ENCODE data around the gene KIF5C.

Gene KIF5C

DNA sequence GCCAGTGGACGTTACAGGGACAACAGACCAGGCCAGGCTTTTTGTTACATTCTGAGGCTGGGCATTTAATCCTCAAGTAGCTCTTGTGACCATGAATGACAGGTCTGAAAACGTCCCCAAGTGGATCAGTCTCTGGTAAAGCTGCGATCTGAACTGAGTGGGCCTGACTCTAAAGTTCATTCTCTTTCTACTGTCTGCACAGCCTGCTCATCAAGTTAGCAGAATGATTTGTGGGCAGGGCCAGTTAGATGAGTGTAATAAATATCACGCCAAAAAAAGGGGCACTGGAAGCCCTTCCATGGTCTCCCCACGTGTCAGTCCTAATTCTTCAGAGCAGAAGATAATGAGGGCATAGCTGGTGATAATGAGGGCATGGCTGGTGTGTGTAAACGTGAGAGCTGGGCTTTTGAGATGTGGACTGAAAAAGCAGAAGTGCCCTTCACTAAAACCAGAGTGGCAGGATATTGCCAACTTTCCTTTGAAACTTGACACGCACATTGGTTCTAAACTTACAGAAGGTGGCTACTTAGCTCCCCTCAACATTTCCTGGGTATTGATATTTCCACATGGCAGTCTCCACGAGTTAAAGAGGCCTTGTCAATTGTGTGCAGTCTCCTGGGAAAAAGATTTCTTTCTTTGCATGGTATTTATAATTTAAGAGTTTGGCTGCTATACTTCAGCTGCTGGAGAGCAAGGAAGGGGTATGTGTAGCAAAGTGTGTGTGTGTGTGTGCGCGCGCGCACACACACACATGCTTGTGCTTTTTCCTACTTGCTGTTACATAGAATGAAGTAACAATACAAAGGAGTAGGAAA, 90.8 kb downstream of the KIF5C start:
- Histone ChIP-seq H2AFZ (ENCODE audit: low read length) (no peak overlapping the region), H3K9me2 (replicated peaks; ENCODE audit: low read depth, low read length) (no peaks in the 10 kb centered on the region), H3K4me1 (ENCODE audit: insufficient read depth, low read length, poor library complexity, severe bottlenecking) (no peaks in the 10 kb centered on the region), H3K9ac (ENCODE audit: low read depth, low read length, poor library complexity, severe bottlenecking) (no peak overlapping the region), H4K20me1 (ENCODE audit: insufficient read depth, low read length, poor library complexity, severe bottlenecking) (no peaks in the 10 kb centered on the region), H3K27me3 (ENCODE audit: insufficient read depth, low read length, poor library complexity, severe bottlenecking) (peaks cover 6% of the 10 kb centered on the region), H3K4me3 (ENCODE audit: low read length, poor library complexity, severe bottlenecking) (no peak overlapping the region), H3K9me3 (ENCODE audit: insufficient read depth, low read depth, low read length) (no peaks in the 10 kb centered on the region), H3F3A (ENCODE audit: low read depth) (no peaks in the 10 kb centered on the region), H3K79me2 (ENCODE audit: insufficient read depth, low read length) (no peaks in the 10 kb centered on the region), H3K36me3 (ENCODE audit: insufficient read depth, low read length) (no peaks in the 10 kb centered on the region), H3K4me2 (ENCODE audit: low read depth, low read length, poor library complexity, severe bottlenecking) (no peak overlapping the region)
- TF ChIP-seq, protein P1, sequence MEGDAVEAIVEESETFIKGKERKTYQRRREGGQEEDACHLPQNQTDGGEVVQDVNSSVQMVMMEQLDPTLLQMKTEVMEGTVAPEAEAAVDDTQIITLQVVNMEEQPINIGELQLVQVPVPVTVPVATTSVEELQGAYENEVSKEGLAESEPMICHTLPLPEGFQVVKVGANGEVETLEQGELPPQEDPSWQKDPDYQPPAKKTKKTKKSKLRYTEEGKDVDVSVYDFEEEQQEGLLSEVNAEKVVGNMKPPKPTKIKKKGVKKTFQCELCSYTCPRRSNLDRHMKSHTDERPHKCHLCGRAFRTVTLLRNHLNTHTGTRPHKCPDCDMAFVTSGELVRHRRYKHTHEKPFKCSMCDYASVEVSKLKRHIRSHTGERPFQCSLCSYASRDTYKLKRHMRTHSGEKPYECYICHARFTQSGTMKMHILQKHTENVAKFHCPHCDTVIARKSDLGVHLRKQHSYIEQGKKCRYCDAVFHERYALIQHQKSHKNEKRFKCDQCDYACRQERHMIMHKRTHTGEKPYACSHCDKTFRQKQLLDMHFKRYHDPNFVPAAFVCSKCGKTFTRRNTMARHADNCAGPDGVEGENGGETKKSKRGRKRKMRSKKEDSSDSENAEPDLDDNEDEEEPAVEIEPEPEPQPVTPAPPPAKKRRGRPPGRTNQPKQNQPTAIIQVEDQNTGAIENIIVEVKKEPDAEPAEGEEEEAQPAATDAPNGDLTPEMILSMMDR (conservative IDR thresholded peaks at IDR 0.05; ENCODE audit: low read length): no peak
- no peak for TF ChIP-seq EZH2phosphoT487 (IDR thresholded peaks at IDR 0.05; ENCODE audit: borderline replicate concordance)

DNA sequence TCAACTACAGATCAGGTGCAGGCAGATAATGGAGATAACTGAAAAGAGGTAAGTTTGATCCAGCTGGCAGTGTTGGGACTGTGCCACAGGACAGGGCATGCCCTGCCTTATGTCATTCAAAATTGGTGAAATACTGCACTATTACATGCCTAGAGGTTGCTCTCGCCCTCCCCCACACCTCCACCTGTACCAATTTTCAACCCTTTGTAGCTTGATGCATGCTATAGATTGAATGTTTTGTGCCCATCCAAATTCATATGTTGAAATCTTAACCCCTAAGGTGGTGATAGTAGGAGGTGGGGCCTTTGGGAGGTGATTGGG, 91.4 kb downstream of the KIF5C start:
- Histone ChIP-seq H3K27me3 (ENCODE audit: insufficient read depth, low read length, poor library complexity, severe bottlenecking) (peaks cover 6% of the 10 kb centered on the region), H3K4me3 (ENCODE audit: low read length, poor library complexity, severe bottlenecking) (no peak overlapping the region), H3K4me2 (ENCODE audit: low read depth, low read length, poor library complexity, severe bottlenecking) (no peak overlapping the region), H4K20me1 (ENCODE audit: insufficient read depth, low read length, poor library complexity, severe bottlenecking) (no peaks in the 10 kb centered on the region), H3K9ac (ENCODE audit: low read depth, low read length, poor library complexity, severe bottlenecking) (no peak overlapping the region), H3K4me1 (ENCODE audit: insufficient read depth, low read length, poor library complexity, severe bottlenecking) (no peaks in the 10 kb centered on the region), H3K9me3 (ENCODE audit: insufficient read depth, low read depth, low read length) (no peaks in the 10 kb centered on the region), H3F3A (ENCODE audit: low read depth) (no peaks in the 10 kb centered on the region), H3K9me2 (replicated peaks; ENCODE audit: low read depth, low read length) (no peaks in the 10 kb centered on the region), H3K36me3 (ENCODE audit: insufficient read depth, low read length) (no peaks in the 10 kb centered on the region), H2AFZ (ENCODE audit: low read length) (no peak overlapping the region), H3K79me2 (ENCODE audit: insufficient read depth, low read length) (no peaks in the 10 kb centered on the region)
- TF ChIP-seq EZH2phosphoT487 (IDR thresholded peaks at IDR 0.05; ENCODE audit: borderline replicate concordance): no peak

DNA sequence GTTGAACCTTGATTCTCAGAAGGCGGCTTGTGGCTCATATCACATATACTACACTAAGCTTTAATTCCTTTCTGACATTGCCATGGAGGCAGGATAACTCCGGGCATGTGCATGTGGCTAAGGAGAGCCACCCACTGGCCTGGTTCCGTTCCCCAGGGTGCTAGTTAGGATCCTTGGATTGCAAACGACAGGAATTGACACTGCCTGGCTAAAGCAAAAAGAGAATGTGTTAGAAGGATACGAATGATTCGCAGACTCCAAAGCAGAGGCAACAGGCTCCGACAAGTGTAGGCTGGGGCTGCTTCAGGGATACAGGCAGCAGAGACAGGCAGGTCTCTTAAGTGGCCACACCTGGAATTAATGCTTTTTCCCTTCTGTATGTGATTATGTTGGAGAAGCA, 92.0 kb downstream of the KIF5C start:
- Histone ChIP-seq H3K27me3 (ENCODE audit: insufficient read depth, low read length, poor library complexity, severe bottlenecking) (peaks cover 6% of the 10 kb centered on the region), H3F3A (ENCODE audit: low read depth) (no peaks in the 10 kb centered on the region), H3K36me3 (ENCODE audit: insufficient read depth, low read length) (no peaks in the 10 kb centered on the region), H3K4me1 (ENCODE audit: insufficient read depth, low read length, poor library complexity, severe bottlenecking) (no peaks in the 10 kb centered on the region), H2AFZ (ENCODE audit: low read length) (no peak overlapping the region), H3K4me2 (ENCODE audit: low read depth, low read length, poor library complexity, severe bottlenecking) (no peak overlapping the region), H3K9me3 (ENCODE audit: insufficient read depth, low read depth, low read length) (no peaks in the 10 kb centered on the region), H3K79me2 (ENCODE audit: insufficient read depth, low read length) (no peaks in the 10 kb centered on the region), H4K20me1 (ENCODE audit: insufficient read depth, low read length, poor library complexity, severe bottlenecking) (no peaks in the 10 kb centered on the region), H3K9me2 (replicated peaks; ENCODE audit: low read depth, low read length) (no peaks in the 10 kb centered on the region), H3K9ac (ENCODE audit: low read depth, low read length, poor library complexity, severe bottlenecking) (no peak overlapping the region), H3K4me3 (ENCODE audit: low read length, poor library complexity, severe bottlenecking) (no peak overlapping the region)
- TF ChIP-seq, protein P1 (conservative IDR thresholded peaks at IDR 0.05; ENCODE audit: low read length): no peak
- no peak for TF ChIP-seq EZH2phosphoT487 (IDR thresholded peaks at IDR 0.05; ENCODE audit: borderline replicate concordance)

DNA sequence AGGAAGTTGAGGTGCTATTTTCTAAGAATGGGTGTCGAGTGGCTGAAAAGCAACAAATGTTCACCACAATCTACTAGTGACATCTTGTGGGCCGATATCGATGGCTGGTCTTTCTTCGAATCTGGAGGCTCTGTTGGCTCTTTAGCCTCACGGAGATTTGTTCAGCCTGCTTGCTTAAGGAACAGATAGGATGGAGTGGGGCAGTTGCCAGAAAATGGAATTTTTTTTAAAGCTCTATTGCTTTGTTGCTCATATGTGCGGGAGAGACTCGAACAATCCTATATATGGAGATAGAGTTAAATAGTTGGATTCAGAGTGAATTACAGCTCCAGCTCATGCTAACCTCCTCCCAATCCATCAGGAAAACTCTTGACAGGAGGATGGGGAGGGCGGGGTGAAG, 92.6 kb downstream of the KIF5C start:
- no peaks in the 10 kb centered on the region for H3K79me2 ChIP-seq (ENCODE audit: insufficient read depth, low read length)
- H3K9me2 ChIP-seq (replicated peaks; ENCODE audit: low read depth, low read length): no peaks in the 10 kb centered on the region
- peaks cover 6% of the 10 kb centered on the region for H3K27me3 ChIP-seq (ENCODE audit: insufficient read depth, low read length, poor library complexity, severe bottlenecking)
- H3K4me1 ChIP-seq (ENCODE audit: insufficient read depth, low read length, poor library complexity, severe bottlenecking): no peaks in the 10 kb centered on the region
- no peak overlapping the region for H2AFZ ChIP-seq (ENCODE audit: low read length)
- no peaks in the 10 kb centered on the region for H3K36me3 ChIP-seq (ENCODE audit: insufficient read depth, low read length)
- no peak overlapping the region for H3K4me3 ChIP-seq (ENCODE audit: low read length, poor library complexity, severe bottlenecking)
- H3K4me2 ChIP-seq (ENCODE audit: low read depth, low read length, poor library complexity, severe bottlenecking): no peak overlapping the region
- no peaks in the 10 kb centered on the region for H4K20me1 ChIP-seq (ENCODE audit: insufficient read depth, low read length, poor library complexity, severe bottlenecking)
- H3F3A ChIP-seq (ENCODE audit: low read depth): no peaks in the 10 kb centered on the region
- TF ChIP-seq, protein P1 (conservative IDR thresholded peaks at IDR 0.05; ENCODE audit: low read length): no peak
- TF ChIP-seq EZH2phosphoT487 (IDR thresholded peaks at IDR 0.05; ENCODE audit: borderline replicate concordance): no peak
- no peak overlapping the region for H3K9ac ChIP-seq (ENCODE audit: low read depth, low read length, poor library complexity, severe bottlenecking)
- H3K9me3 ChIP-seq (ENCODE audit: insufficient read depth, low read depth, low read length): no peaks in the 10 kb centered on the region
